BLaER1 (cell line): ENCODE measurements around the gene OTUD3.
"Not testable (repeated sequence)": the region's sequence is repeated elsewhere in the genome, so short reads cannot be mapped to it uniquely, and the experiment has no call there.

ENCODE experiments used
- H3K27ac ChIP-seq: shearing (Covaris generic); formaldehyde crosslinking; 2 replicates; pipeline ENCODE4 v1.8.1; 2022
- H3K27me3 ChIP-seq: shearing (Covaris generic); formaldehyde crosslinking; 2 replicates; pipeline ENCODE4 v1.8.1; 2022
- H3K36me3 ChIP-seq: shearing (Covaris generic); formaldehyde crosslinking; 2 replicates; pipeline ENCODE4 v1.8.1; 2022
- H3K4me1 ChIP-seq: shearing (Covaris generic); formaldehyde crosslinking; 2 replicates; pipeline ENCODE4 v1.8.1; 2022
- H3K4me2 ChIP-seq: shearing (Covaris generic); formaldehyde crosslinking; 2 replicates; pipeline ENCODE4 v1.8.1; 2022
- H3K4me3 ChIP-seq: shearing (Covaris generic); formaldehyde crosslinking; 2 replicates; pipeline ENCODE4 v1.8.1; 2022
- H3K9ac ChIP-seq: shearing (Covaris generic); formaldehyde crosslinking; 2 replicates; pipeline ENCODE4 v1.8.1; 2022
- H3K9me3 ChIP-seq: shearing (Covaris generic); formaldehyde crosslinking; 2 replicates; pipeline ENCODE4 v1.8.1; 2022
- H4K20me1 ChIP-seq: shearing (Covaris generic); formaldehyde crosslinking; 2 replicates; pipeline ENCODE4 v1.8.1; 2022
- Cebpa-rat ChIP-seq: shearing (Covaris generic); IDR thresholded peaks from 2 replicates; pipeline ENCODE4 v1.8.1; 2022

OTUD3 gene

DNA sequence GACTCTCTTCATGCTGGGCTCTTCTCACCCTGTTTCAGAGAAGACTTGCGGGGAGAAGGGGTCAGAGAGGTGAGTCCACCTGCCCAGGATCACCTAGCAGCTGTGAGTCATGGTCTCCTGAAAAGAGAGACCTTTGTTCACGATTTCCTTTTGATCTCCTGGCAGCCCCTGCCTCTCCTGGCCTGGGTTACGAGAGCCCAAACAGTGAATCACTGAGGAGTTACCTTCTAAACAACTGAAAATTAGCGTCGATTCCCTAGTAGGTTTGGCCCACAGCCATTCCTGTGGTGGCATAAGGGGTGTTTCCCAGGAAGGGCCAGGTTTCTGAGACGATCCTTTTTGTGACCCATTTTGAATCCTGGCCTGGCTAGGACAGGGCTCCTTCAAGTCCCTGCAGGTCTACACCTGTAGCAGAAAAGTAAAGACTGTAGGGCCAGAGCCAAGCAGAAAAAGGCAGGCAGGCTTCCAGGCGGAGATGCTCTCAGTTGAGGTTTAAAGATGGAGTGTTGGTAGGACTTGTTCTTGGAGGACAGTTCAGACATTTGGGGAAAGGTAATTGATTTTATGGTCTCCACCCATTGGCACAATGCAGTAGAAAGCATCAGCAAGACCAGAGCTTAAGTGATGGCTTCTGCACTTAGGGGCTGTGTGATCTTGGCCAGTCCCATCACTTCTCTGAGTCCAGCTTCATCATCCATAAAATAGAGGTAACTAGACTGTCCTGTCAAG is 43.3 kb downstream of the OTUD3 start:
- no peak overlapping the region for H3K4me3 ChIP-seq
- peaks cover 2% of the 10 kb centered on the region for H3K9me3 ChIP-seq
- no peak overlapping the region for H3K9ac ChIP-seq
- H3K27ac ChIP-seq, result no peak overlapping the region
- H3K27me3 ChIP-seq, result no peaks in the 10 kb centered on the region
- H4K20me1 ChIP-seq, result no peaks in the 10 kb centered on the region
- peaks cover 10% of the 10 kb centered on the region for H3K4me1 ChIP-seq
- TF ChIP-seq Cebpa-rat, result no peak
- H3K4me2 ChIP-seq, result peak overlapping the region; percentile 35
- H3K36me3 ChIP-seq, result no peaks in the 10 kb centered on the region

DNA sequence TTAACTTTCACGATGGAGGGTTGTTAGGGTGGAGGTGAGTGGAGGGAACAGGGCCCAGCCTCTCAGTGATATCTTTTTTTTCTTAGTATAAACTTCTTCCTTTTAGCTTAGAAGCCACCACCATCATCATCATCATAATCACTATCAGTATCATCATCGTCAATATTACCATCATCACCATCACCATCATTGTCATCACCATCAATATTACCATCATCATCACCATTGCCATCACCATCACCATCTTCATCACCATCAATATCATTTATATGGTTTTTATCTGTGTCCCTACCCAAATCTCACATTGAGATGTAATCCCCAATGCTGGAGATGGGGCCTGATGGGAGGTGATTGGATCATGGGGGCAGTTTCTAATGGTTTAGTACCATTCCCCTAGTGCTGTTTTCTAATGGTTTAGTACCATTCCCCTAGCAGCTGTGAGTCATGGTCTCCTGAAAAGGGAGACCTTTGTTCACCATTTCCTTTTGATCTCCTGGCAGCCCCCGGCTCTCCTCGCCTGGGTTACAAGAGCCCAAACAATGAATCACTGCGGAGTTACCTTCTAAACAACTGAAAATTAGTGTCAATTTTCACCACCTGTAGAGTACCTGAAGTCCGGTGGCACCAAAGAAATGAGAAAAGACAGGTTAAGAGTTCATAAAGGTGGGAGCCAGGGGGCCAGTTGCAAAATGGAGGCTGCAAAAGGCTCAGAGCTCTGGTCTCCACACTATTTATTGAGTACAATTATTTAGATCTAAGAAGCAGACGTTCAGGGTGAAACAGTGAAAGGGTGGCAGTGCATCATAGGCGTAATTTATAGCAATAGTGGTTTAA is 44.3 kb downstream of the OTUD3 start:
- Histone ChIP-seq H3K27ac (no peak overlapping the region), H3K4me2 (no peak overlapping the region), H3K9me3 (peaks cover 12% of the 10 kb centered on the region), H3K4me1 (peaks cover 10% of the 10 kb centered on the region), H3K4me3 (no peak overlapping the region), H4K20me1 (no peaks in the 10 kb centered on the region), H3K36me3 (no peaks in the 10 kb centered on the region), H3K9ac (no peak overlapping the region), H3K27me3 (no peaks in the 10 kb centered on the region)
- TF ChIP-seq Cebpa-rat, result no peak

DNA sequence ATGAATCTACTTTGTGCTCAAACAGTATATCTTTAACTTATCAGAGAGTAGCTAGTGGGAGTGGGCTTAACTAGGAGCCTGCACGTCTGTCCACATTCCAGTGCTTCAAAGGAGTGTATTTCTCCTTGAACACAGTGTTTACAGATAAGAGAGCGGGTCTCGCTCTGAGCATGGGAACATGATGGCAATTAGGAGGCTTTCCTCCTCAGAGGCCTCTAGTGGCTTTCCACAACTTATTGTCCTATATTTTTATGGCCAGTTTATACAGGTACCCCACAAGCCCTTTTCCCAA is 44.9 kb downstream of the OTUD3 start:
- not testable (repeated sequence) for H3K4me2 ChIP-seq, H3K36me3 ChIP-seq, H4K20me1 ChIP-seq, H3K4me3 ChIP-seq, H3K27me3 ChIP-seq, H3K27ac ChIP-seq, H3K9ac ChIP-seq
- Histone ChIP-seq H3K4me1 (peaks cover 10% of the 10 kb centered on the region), H3K9me3 (peaks cover 18% of the 10 kb centered on the region)

DNA sequence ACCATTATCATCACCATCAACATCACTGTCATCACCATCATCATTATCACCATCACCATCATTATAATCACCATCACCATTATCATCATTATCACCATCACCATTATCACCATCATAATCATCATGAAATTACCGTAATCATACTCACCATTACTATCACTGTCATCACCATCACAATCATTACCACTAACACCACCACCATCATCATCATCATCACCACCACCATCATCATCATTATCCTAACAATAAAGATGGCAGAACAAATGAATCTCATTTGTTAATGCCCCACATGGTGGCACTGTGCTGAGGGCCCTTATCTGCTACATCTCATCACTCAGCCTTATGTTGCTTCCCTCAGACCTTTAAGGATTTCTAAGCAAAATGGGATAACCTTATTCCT is 50.7 kb downstream of the OTUD3 start:
- H3K36me3 ChIP-seq, result no peaks in the 10 kb centered on the region
- H3K9ac ChIP-seq, result no peak overlapping the region
- H3K4me3 ChIP-seq, result no peak overlapping the region
- no peaks in the 10 kb centered on the region for H3K27me3 ChIP-seq
- no peak for TF ChIP-seq Cebpa-rat
- H3K4me1 ChIP-seq, result no peaks in the 10 kb centered on the region
- H3K9me3 ChIP-seq, result peaks cover 40% of the 10 kb centered on the region
- H3K27ac ChIP-seq, result no peak overlapping the region
- H3K4me2 ChIP-seq, result no peak overlapping the region
- no peaks in the 10 kb centered on the region for H4K20me1 ChIP-seq

DNA sequence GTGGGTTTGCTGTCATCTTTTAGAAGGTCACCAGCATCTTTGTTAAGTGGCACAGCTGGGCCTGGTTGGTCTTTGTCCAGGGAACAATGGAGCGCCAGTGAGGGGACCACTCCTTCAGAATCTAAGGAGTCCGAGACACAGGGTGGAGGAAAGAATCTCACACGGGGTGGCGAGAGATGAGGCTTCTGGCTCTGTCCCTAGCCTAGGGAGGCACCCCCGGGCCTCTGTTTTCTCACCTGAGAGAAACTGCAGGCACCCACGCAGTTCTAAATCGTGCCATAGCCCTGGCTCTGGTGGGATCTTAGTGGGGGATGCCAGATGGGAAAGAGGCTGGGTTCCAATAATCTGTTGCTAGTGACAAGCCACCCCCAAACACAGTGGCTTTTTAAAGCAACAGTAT is 52.1 kb downstream of the OTUD3 start:
- Histone ChIP-seq H3K27me3 (no peaks in the 10 kb centered on the region), H3K4me1 (no peaks in the 10 kb centered on the region), H3K36me3 (no peaks in the 10 kb centered on the region), H3K9me3 (peaks cover 40% of the 10 kb centered on the region), H3K9ac (no peak overlapping the region), H3K4me2 (no peak overlapping the region), H3K27ac (no peak overlapping the region), H4K20me1 (no peaks in the 10 kb centered on the region), H3K4me3 (no peak overlapping the region)
- TF ChIP-seq Cebpa-rat, result no peak

DNA sequence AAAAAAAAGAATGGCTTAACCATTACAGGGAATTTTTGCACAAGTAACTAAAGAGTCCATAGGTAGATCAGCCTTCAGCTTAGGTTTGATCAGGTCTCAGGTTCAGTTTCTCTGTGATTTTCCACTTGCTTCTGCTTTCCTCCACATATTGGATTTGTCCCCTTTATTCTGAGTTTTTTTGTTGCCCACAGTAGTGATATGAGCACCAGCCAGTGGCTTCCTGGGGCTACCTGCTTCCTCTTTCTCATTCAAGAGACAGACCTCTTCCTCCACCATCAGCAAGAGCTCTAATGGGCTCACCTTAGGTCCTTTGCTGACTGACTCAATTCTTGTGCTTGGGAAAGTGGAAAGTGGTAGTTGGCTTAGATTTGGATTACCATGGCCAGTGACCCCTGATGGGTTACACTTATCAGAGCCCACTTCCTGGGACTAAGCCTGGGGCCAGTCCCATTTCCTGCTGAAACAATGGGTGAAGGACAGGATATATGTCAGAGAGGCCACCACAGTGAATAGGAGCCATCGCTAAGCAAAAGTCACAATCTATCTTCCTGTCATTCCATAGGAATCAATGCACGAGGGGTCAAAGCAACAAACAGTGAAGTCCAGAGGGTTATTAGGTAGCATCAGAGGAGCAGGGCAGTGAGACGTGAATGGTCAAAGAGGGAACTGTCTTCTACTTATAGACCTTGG is 54.0 kb downstream of the OTUD3 start:
- peaks cover 36% of the 10 kb centered on the region for H3K9me3 ChIP-seq
- H3K36me3 ChIP-seq, result no peaks in the 10 kb centered on the region
- no peak overlapping the region for H3K4me2 ChIP-seq
- H3K4me1 ChIP-seq, result no peaks in the 10 kb centered on the region
- no peak overlapping the region for H3K4me3 ChIP-seq
- H3K9ac ChIP-seq, result no peak overlapping the region
- TF ChIP-seq Cebpa-rat, result no peak
- H3K27ac ChIP-seq, result no peak overlapping the region
- H4K20me1 ChIP-seq, result no peaks in the 10 kb centered on the region
- no peaks in the 10 kb centered on the region for H3K27me3 ChIP-seq

DNA sequence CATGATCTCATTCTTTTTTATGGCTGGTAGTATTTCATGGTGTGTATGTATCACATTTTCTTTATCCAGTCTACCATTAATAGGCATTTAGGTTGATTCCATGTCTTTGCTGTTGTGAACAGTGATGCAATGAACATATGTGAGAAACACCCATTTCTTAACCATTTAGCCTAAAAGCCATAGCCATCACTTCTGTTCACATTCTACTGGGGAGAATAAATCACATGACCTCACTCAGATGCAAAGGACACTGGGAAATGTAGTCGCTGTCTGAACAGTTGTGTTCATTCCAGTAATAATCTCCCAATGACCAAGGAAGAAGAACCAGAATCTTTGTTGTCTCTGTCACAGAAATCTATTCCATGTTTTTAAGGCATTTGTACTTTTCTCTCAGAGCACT is 56.3 kb downstream of the OTUD3 start:
- Histone ChIP-seq H4K20me1 (no peaks in the 10 kb centered on the region), H3K27ac (no peak overlapping the region), H3K4me3 (no peak overlapping the region), H3K4me2 (no peak overlapping the region), H3K27me3 (no peaks in the 10 kb centered on the region), H3K4me1 (no peaks in the 10 kb centered on the region), H3K36me3 (no peaks in the 10 kb centered on the region), H3K9ac (no peak overlapping the region), H3K9me3 (peaks cover 17% of the 10 kb centered on the region)
- TF ChIP-seq Cebpa-rat, result no peak

DNA sequence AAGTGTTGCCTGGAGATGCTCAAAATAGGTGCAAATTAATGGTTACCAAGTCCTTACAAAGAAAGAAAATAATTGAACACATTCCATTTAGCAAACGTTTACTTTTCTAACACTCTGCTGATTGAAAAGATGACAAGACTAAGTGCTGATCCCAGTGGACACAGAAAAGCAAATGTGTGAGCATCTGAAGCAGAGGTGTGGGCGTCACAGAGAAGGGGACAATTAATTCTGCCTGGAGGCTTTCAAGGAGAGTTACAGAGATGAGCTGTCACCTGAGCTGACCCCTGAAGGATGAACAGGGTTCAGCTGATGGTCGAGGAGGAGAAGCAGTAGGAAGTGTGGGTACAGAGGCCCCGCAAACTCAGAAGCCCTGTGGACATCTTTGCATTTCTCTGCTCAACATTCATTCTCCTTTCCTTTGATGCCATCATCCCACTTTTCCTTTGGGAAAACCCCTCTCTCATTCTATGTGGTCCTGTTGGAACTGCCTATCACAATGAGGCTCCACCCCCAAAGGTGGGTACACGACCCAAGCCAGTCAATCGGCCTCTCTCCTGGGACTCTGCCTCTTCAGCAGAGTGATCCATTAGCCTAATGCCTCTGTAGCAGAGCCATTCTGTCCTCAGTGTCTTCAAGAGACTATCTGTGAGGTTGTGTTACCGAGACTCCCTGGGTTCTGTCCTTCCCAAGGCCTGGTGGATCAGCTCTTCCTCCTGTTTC is 58.5 kb downstream of the OTUD3 start:
- Histone ChIP-seq H3K27me3 (no peaks in the 10 kb centered on the region), H3K4me1 (no peaks in the 10 kb centered on the region)

DNA sequence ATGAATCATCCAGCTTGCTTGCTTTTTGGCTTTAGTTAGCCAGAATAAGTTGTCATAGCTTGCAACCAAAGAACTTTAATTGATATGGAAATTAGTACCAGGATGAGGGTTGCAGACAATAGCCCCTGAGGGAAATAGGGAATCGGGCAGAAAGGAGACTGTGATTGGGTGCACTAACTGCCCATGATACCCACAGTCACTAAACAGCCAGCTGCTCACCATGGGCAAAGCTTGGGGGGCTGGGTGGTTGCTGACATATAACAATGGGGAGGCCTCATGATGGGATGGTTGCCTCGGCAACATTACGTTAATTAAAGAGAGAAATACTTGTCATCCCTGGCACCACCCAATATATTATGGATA is 59.0 kb downstream of the OTUD3 start:
- Histone ChIP-seq H3K9me3 (peaks cover 7% of the 10 kb centered on the region; the same call in 1 of the 2 replicates), H3K4me1 (no peaks in the 10 kb centered on the region), H3K36me3 (no peaks in the 10 kb centered on the region), H3K4me3 (no peak overlapping the region), H3K27ac (no peak overlapping the region), H4K20me1 (no peaks in the 10 kb centered on the region), H3K9ac (no peak overlapping the region), H3K4me2 (no peak overlapping the region), H3K27me3 (no peaks in the 10 kb centered on the region)
- no peak for TF ChIP-seq Cebpa-rat

More for the DNA sequence above, 58.5 kb downstream of the OTUD3 start:
- H3K9me3 ChIP-seq, result peaks cover 7% of the 10 kb centered on the region; the same call in 1 of the 2 replicates
- no peak overlapping the region for H3K4me2 ChIP-seq
- TF ChIP-seq Cebpa-rat, result no peak
- H3K27ac ChIP-seq, result no peak overlapping the region
- H3K36me3 ChIP-seq, result no peaks in the 10 kb centered on the region
- H3K4me3 ChIP-seq, result no peak overlapping the region
- H3K9ac ChIP-seq, result no peak overlapping the region
- H4K20me1 ChIP-seq, result no peaks in the 10 kb centered on the region
